ENCODE results near the gene JAKMIP3.

Gene JAKMIP3

DNA sequence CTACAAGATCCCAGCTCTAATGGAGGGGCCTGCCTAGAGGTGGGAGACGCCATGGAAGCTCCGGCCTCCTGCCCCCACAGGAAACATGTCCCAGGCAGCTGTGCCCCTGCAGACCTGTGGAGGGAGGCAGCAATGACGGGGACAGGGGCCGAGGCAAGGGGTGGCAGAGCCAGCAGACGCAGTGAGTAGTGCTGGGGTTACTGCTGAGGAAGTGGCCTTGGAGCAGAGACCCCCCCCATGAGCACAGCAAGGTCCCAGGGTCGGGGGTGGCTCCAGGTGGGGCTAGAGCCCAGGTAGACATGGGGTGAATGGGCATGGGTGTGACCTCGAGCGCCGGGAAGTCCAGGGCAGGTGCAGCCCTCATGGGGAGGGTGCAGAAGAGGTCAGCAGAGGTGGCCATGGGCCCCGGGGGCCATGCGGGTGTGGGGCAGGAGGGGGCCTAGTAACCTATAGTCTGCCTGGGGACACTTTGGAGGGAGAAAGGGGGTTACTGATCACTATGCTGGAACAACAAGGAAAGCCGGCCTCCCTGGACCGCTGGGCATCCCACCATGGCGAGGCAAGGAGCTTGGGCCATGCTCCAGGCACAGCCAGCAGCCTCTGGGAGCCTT lies 45.5 kb downstream of the JAKMIP3 start:
- 83% methylated on average over 9 of the region's 14 CpGs for WGBS (ENCODE audit: insufficient coverage)
- ChIA-PET POLR2A (interaction anchor here (0.5 kb wide), 1 partner anchor 114 kb away, joined by 3 read pairs; no protein-coding TSS in a partner anchor), CTCF (no interaction called here)
- no peak for DNase-seq
- Histone ChIP-seq H3K9me3 (ENCODE audit: control extremely low read depth in 1 of 5, control insufficient read depth in 4 of 5, insufficient read depth in 2 of 5, low read depth in 1 of 5, low read length in 4 of 5) (no peaks in the 10 kb centered on the region), H3K36me3 (ENCODE audit: control insufficient read depth in 4 of 4, insufficient read depth in 4 of 4, low read length in 3 of 4) (no peaks in the 10 kb centered on the region), H3K27ac (ENCODE audit: insufficient read depth in 1 of 2, low read depth in 1 of 2, low read length in 2 of 2, poor library complexity in 1 of 2, severe bottlenecking in 2 of 2) (no peak overlapping the region), H3K27me3 (replicated peaks in 2 of 5; ENCODE audit: control insufficient read depth in 4 of 5, insufficient read depth in 5 of 5, low read length in 4 of 5) (peaks cover 0 to 25% (median 9%) of the 10 kb centered on the region in 5 experiments), H3K4me3 (ENCODE audit: control insufficient read depth in 1 of 7, extremely low read depth in 1 of 7, insufficient read depth in 4 of 7, low read depth in 2 of 7, low read length in 6 of 7) (no peak overlapping the region), H3K4me1 (ENCODE audit: control extremely low read depth in 1 of 4, control insufficient read depth in 4 of 4, insufficient read depth in 4 of 4, low read length in 3 of 4) (no peaks in the 10 kb centered on the region)

DNA sequence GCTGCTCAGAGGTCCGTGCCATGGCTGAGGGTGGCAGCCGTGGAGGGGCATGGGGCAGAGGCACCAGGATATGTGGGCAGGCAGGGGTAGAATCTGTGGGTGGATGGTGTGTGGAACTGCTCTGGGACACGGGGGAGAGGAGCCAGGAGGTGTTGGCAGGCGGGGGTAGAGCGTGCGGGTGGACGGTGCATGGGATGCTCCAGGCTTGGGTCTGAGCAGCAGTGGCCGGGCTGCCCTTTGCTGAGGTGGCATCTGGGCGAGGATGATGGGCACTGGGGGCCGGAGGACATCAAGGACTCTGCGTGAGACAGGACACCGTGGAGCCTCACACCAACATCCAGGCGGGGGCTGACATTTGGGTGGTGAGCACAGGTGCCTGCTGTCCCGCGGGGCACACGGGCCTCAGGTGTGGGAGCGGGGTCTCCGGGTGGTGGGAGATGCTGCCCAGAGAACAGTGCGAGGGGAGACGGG lies 46.2 kb downstream of the JAKMIP3 start:
- ChIA-PET CTCF (no interaction called here), POLR2A (interaction anchor here (0.5 kb wide), 1 partner anchor 115 kb away, joined by 3 read pairs; no protein-coding TSS in a partner anchor)
- no peak overlapping the region for H3K4me3 ChIP-seq (ENCODE audit: control insufficient read depth in 1 of 7, extremely low read depth in 1 of 7, insufficient read depth in 4 of 7, low read depth in 2 of 7, low read length in 6 of 7)
- DNase-seq: no peak
- no peak overlapping the region for H3K27ac ChIP-seq (ENCODE audit: insufficient read depth in 1 of 2, low read depth in 1 of 2, low read length in 2 of 2, poor library complexity in 1 of 2, severe bottlenecking in 2 of 2)
- no peaks in the 10 kb centered on the region for H3K36me3 ChIP-seq (ENCODE audit: control insufficient read depth in 4 of 4, insufficient read depth in 4 of 4, low read length in 3 of 4)
- H3K9me3 ChIP-seq (ENCODE audit: control extremely low read depth in 1 of 5, control insufficient read depth in 4 of 5, insufficient read depth in 2 of 5, low read depth in 1 of 5, low read length in 4 of 5): no peaks in the 10 kb centered on the region
- 91% methylated on average over 20 of the region's 20 CpGs for WGBS (ENCODE audit: insufficient coverage)
- no peaks in the 10 kb centered on the region for H3K4me1 ChIP-seq (ENCODE audit: control extremely low read depth in 1 of 4, control insufficient read depth in 4 of 4, insufficient read depth in 4 of 4, low read length in 3 of 4)
- H3K27me3 ChIP-seq (replicated peaks in 2 of 5; ENCODE audit: control insufficient read depth in 4 of 5, insufficient read depth in 5 of 5, low read length in 4 of 5): peaks cover 0 to 25% (median 9%) of the 10 kb centered on the region in 5 experiments

DNA sequence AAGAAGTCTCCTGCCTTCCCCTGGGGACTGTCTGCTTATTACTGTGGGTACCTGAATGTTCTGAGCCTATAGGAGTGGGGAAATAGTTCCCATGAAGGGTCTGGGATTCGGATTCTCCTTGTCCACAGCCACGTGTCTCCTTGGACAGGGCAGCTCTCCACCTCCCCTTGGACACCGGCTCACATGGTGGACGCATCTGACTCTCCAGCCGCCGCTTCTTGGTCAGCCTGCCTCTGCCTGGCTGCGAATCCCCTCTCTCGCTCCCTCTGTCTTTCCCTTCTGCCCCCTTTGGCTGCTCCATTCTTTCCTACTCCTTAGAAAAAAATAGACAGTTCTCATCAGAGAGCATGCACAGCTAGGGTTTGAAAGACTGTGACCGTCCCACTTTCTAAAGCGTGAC lies 46.9 kb downstream of the JAKMIP3 start:
- POLR2A ChIA-PET: no interaction called here
- Histone ChIP-seq H3K9me3 (ENCODE audit: control extremely low read depth in 1 of 5, control insufficient read depth in 4 of 5, insufficient read depth in 2 of 5, low read depth in 1 of 5, low read length in 4 of 5) (no peaks in the 10 kb centered on the region), H3K27ac (ENCODE audit: insufficient read depth in 1 of 2, low read depth in 1 of 2, low read length in 2 of 2, poor library complexity in 1 of 2, severe bottlenecking in 2 of 2) (no peak overlapping the region), H3K4me3 (ENCODE audit: control insufficient read depth in 1 of 7, extremely low read depth in 1 of 7, insufficient read depth in 4 of 7, low read depth in 2 of 7, low read length in 6 of 7) (no peak overlapping the region), H3K4me1 (ENCODE audit: control extremely low read depth in 1 of 4, control insufficient read depth in 4 of 4, insufficient read depth in 4 of 4, low read length in 3 of 4) (no peaks in the 10 kb centered on the region), H3K36me3 (ENCODE audit: control insufficient read depth in 4 of 4, insufficient read depth in 4 of 4, low read length in 3 of 4) (no peaks in the 10 kb centered on the region), H3K27me3 (replicated peaks in 2 of 5; ENCODE audit: control insufficient read depth in 4 of 5, insufficient read depth in 5 of 5, low read length in 4 of 5) (peaks cover 0 to 25% (median 6%) of the 10 kb centered on the region in 5 experiments)
- DNase-seq: no peak
- CTCF ChIA-PET: no interaction called here
- WGBS (ENCODE audit: insufficient coverage): 86% methylated on average over 10 of the region's 10 CpGs

DNA sequence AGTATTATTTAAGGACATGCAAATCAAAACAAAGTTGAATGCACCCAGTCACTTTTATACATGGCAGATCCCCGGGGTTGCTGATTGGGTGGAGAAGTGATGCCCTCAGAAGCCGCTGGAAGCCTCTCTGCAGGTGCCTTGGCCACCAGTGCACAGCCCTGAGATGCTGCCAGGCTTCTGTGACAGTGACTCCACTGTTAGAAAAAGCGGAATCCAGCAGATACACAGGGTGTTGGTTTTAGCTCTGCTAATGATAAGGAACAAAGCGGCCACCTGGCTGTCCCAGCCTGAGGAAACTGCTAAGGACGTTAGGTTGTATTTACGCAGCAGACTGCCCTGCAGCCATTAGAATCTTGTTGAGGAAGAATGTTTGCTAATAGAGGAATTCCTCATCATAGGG lies 47.5 kb downstream of the JAKMIP3 start:
- POLR2A ChIA-PET: no interaction called here
- Histone ChIP-seq H3K36me3 (ENCODE audit: control insufficient read depth in 4 of 4, insufficient read depth in 4 of 4, low read length in 3 of 4) (no peaks in the 10 kb centered on the region), H3K27me3 (replicated peaks in 2 of 5; ENCODE audit: control insufficient read depth in 4 of 5, insufficient read depth in 5 of 5, low read length in 4 of 5) (peaks cover 0 to 23% (median 4%) of the 10 kb centered on the region in 5 experiments), H3K27ac (ENCODE audit: insufficient read depth in 1 of 2, low read depth in 1 of 2, low read length in 2 of 2, poor library complexity in 1 of 2, severe bottlenecking in 2 of 2) (no peak overlapping the region), H3K4me1 (ENCODE audit: control extremely low read depth in 1 of 4, control insufficient read depth in 4 of 4, insufficient read depth in 4 of 4, low read length in 3 of 4) (no peaks in the 10 kb centered on the region), H3K9me3 (ENCODE audit: control extremely low read depth in 1 of 5, control insufficient read depth in 4 of 5, insufficient read depth in 2 of 5, low read depth in 1 of 5, low read length in 4 of 5) (no peaks in the 10 kb centered on the region), H3K4me3 (ENCODE audit: control insufficient read depth in 1 of 7, extremely low read depth in 1 of 7, insufficient read depth in 4 of 7, low read depth in 2 of 7, low read length in 6 of 7) (no peak overlapping the region)
- CTCF ChIA-PET: no interaction called here
- 70% methylated on average over 6 of the region's 6 CpGs for WGBS (ENCODE audit: insufficient coverage)
- no peak for DNase-seq

DNA sequence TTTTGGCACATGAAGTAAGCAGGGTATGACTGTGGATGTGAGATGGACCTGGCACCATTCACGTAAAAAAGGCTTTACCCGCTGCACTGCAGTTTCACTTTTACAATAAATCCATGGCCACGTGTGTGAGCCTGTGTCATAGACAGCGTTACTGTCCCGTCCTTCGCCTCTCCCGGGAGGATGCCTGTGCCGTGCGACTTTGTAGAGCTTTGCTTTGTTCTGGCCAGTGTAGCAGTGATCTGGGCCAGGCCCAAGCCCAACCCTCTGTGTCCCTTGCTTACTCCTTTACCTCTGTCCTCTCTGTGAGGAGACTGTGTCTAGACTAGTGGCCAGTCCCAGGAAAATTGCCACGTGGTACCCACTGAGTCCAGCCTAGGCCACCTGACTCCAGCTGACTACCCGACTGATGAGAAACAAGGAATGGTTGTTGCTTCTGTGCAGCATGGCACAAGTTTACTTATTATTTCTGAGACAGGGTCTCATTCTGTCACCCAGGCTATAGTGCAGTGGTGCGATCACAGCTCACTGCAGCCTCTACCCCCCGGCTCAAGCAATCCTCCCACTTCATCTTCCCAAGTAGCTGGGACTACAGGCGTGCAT lies 48.1 kb downstream of the JAKMIP3 start:
- POLR2A ChIA-PET: no interaction called here
- CTCF ChIA-PET: no interaction called here
- DNase-seq: no peak
- WGBS (ENCODE audit: insufficient coverage): 92% methylated on average over 13 of the region's 14 CpGs
- peaks cover 0 to 27% (median 4%) of the 10 kb centered on the region in 5 experiments for H3K27me3 ChIP-seq (replicated peaks in 2 of 5; ENCODE audit: control insufficient read depth in 4 of 5, insufficient read depth in 5 of 5, low read length in 4 of 5)
- no peaks in the 10 kb centered on the region for H3K36me3 ChIP-seq (ENCODE audit: control insufficient read depth in 4 of 4, insufficient read depth in 4 of 4, low read length in 3 of 4)
- no peaks in the 10 kb centered on the region for H3K9me3 ChIP-seq (ENCODE audit: control extremely low read depth in 1 of 5, control insufficient read depth in 4 of 5, insufficient read depth in 2 of 5, low read depth in 1 of 5, low read length in 4 of 5)
- no peak overlapping the region for H3K27ac ChIP-seq (ENCODE audit: insufficient read depth in 1 of 2, low read depth in 1 of 2, low read length in 2 of 2, poor library complexity in 1 of 2, severe bottlenecking in 2 of 2)
- no peak overlapping the region for H3K4me3 ChIP-seq (ENCODE audit: control insufficient read depth in 1 of 7, extremely low read depth in 1 of 7, insufficient read depth in 4 of 7, low read depth in 2 of 7, low read length in 6 of 7)
- no peaks in the 10 kb centered on the region for H3K4me1 ChIP-seq (ENCODE audit: control extremely low read depth in 1 of 4, control insufficient read depth in 4 of 4, insufficient read depth in 4 of 4, low read length in 3 of 4)

DNA sequence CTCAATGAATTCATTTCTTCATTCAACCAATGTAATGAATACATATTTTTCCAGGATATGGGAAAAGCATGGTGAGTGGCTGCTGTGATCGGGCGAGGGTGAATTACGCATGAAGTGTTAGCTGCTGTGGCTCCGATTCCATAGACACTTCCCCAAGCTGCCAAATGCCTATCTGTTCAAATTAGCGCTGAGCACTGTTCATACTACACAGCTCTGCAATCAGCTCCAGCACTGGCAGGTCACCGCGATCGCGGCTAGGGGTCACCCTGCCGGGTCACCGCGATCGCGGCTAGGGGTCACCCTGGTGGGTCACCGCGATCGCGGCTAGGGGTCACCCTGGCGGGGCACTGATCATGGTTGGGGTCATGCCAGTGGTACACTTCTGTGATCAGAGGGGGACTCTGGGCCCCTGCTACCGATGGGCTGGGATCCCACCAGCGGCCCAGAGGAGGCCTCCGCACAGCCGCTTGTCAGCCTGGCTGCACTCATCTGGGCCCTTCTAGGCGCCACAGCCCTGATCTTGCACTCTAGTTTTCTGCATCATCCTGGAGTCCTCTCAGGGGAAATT lies 49.3 kb downstream of the JAKMIP3 start:
- ChIA-PET POLR2A (no interaction called here), CTCF (no interaction called here)
- WGBS (ENCODE audit: insufficient coverage): 98% methylated on average over 16 of the region's 24 CpGs
- Histone ChIP-seq H3K4me1 (ENCODE audit: control extremely low read depth in 1 of 4, control insufficient read depth in 4 of 4, insufficient read depth in 4 of 4, low read length in 3 of 4) (no peaks in the 10 kb centered on the region), H3K36me3 (ENCODE audit: control insufficient read depth in 4 of 4, insufficient read depth in 4 of 4, low read length in 3 of 4) (no peaks in the 10 kb centered on the region), H3K27me3 (replicated peaks in 2 of 5; ENCODE audit: control insufficient read depth in 4 of 5, insufficient read depth in 5 of 5, low read length in 4 of 5) (peaks cover 0 to 27% (median 4%) of the 10 kb centered on the region in 5 experiments), H3K9me3 (ENCODE audit: control extremely low read depth in 1 of 5, control insufficient read depth in 4 of 5, insufficient read depth in 2 of 5, low read depth in 1 of 5, low read length in 4 of 5) (no peaks in the 10 kb centered on the region), H3K4me3 (ENCODE audit: control insufficient read depth in 1 of 7, extremely low read depth in 1 of 7, insufficient read depth in 4 of 7, low read depth in 2 of 7, low read length in 6 of 7) (no peak overlapping the region), H3K27ac (ENCODE audit: insufficient read depth in 1 of 2, low read depth in 1 of 2, low read length in 2 of 2, poor library complexity in 1 of 2, severe bottlenecking in 2 of 2) (no peak overlapping the region)
- no peak for DNase-seq
